HEK293 (cell line): Measurements from ENCODE around the gene PITPNM1.

Experiments
- CTCF ChIA-PET: fragments of 350-600 bp; formaldehyde crosslinking; extraction: SDS; loops from one replicate; lab custom pipeline; 2021; ENCODE audit warnings: antibody characterized with exemption; lab: Yijun Ruan, JAX
- POLR2A ChIA-PET: fragments of 300-600 bp; formaldehyde crosslinking; extraction: SDS; loops from one replicate; lab custom pipeline; 2020; ENCODE audit warnings: antibody characterized with exemption, inconsistent platforms; lab: Yijun Ruan, JAX
- H3K27ac ChIP-seq: fragments of 200-500 bp; sonication (Bioruptor generic); 2 replicates; pipeline ENCODE4 v1.5.1; 2014; ENCODE audit warnings: low read depth, low read length, control low read depth, inconsistent platforms; ENCODE audit errors: extremely low read depth
- H3K36me3 ChIP-seq, 2 experiments: fragments of 200-500 bp in 1 of 2; sonication (Bioruptor generic) in 1 of 2; 1 replicate in 1 of 2; 2 replicates in 1 of 2; pipeline ENCODE4 v1.5.1; 2014 to 2017; ENCODE audit warnings: inconsistent platforms in 2 of 2, low read length in 2 of 2; ENCODE audit not compliant: control insufficient read depth in 2 of 2, insufficient read depth in 1 of 2
- H3K4me1 ChIP-seq: fragments of 200-500 bp; sonication (Bioruptor generic); 2 replicates; pipeline ENCODE4 v1.5.1; 2014; ENCODE audit warnings: mild to moderate bottlenecking, low read length, inconsistent platforms; ENCODE audit not compliant: control insufficient read depth, insufficient read depth
- H3K4me3 ChIP-seq: 2 replicates; pipeline ENCODE4 v1.5.1; 2011; ENCODE audit warnings: low read depth, mild to moderate bottlenecking, control low read depth, low read length, moderate library complexity
- H3K9me3 ChIP-seq: fragments of 200-500 bp; sonication (Bioruptor generic); 2 replicates; pipeline ENCODE4 v1.5.1; 2014; ENCODE audit warnings: low read depth, low read length, inconsistent platforms; ENCODE audit not compliant: control insufficient read depth, insufficient read depth
- HIC1 ChIP-seq: fragments of 450-650 bp; formaldehyde crosslinking; IDR thresholded peaks from 2 replicates; pipeline ENCODE4 v1.5.1; 2016; ENCODE audit warnings: missing biosample characterization, missing genetic modification characterization
- HOXA7 ChIP-seq: sonication (generic); formaldehyde crosslinking; IDR thresholded peaks from 2 replicates; pipeline ENCODE4 v1.8.1; 2022; ENCODE audit warnings: missing genetic modification reagents, borderline replicate concordance
- KLF17 ChIP-seq: fragments of 450-650 bp; formaldehyde crosslinking; IDR thresholded peaks from 2 replicates; pipeline ENCODE4 v1.5.1; 2016; ENCODE audit warnings: missing biosample characterization, missing genetic modification characterization
- TRIM28 ChIP-seq: IDR thresholded peaks from 2 replicates; pipeline ENCODE4 v1.6.1; 2011; ENCODE audit warnings: low read length, control low read depth, borderline replicate concordance
- ZNF184 ChIP-seq: fragments of 450-650 bp; IDR thresholded peaks from 2 replicates; pipeline ENCODE4 v1.5.1; 2018; ENCODE audit warnings: missing biosample characterization, mild to moderate bottlenecking, missing genetic modification characterization
- ZNF214 ChIP-seq: fragments of 450-650 bp; formaldehyde crosslinking; IDR thresholded peaks from 2 replicates; pipeline ENCODE4 v1.5.1; 2017; ENCODE audit warnings: missing biosample characterization, mild to moderate bottlenecking, missing genetic modification characterization, borderline replicate concordance
- ZNF239 ChIP-seq: fragments of 450-650 bp; formaldehyde crosslinking; IDR thresholded peaks from 2 replicates; pipeline ENCODE4 v1.5.1; 2016; ENCODE audit warnings: missing biosample characterization, missing genetic modification characterization
- ZNF48 ChIP-seq: fragments of 450-650 bp; formaldehyde crosslinking; IDR thresholded peaks from 2 replicates; pipeline ENCODE4 v1.5.1; 2016; ENCODE audit warnings: missing biosample characterization, missing genetic modification characterization
- ZNF529 ChIP-seq: fragments of 450-650 bp; formaldehyde crosslinking; IDR thresholded peaks from 2 replicates; pipeline ENCODE4 v1.5.1; 2017; ENCODE audit warnings: missing genetic modification characterization, missing biosample characterization; ENCODE audit not compliant: insufficient replicate concordance
- ZNF623 ChIP-seq: fragments of 450-650 bp; formaldehyde crosslinking; IDR thresholded peaks from 2 replicates; pipeline ENCODE4 v1.5.1; 2016; ENCODE audit warnings: missing biosample characterization, missing genetic modification characterization
- ZNF664 ChIP-seq: fragments of 450-650 bp; formaldehyde crosslinking; IDR thresholded peaks from 2 replicates; pipeline ENCODE4 v1.5.1; 2016; ENCODE audit warnings: missing biosample characterization, missing genetic modification characterization
- ZNF692 ChIP-seq: fragments of 450-650 bp; formaldehyde crosslinking; IDR thresholded peaks from 2 replicates; pipeline ENCODE4 v1.5.1; 2016; ENCODE audit warnings: missing biosample characterization, missing genetic modification characterization
- ZSCAN16 ChIP-seq: fragments of 450-650 bp; formaldehyde crosslinking; IDR thresholded peaks from 2 replicates; pipeline ENCODE4 v1.5.1; 2016; ENCODE audit warnings: missing biosample characterization, missing genetic modification characterization
- TF ChIP-seq, protein P1 (sequence below): fragments of 450-650 bp; formaldehyde crosslinking; IDR thresholded peaks from 2 replicates; pipeline ENCODE4 v1.5.1; 2017; ENCODE audit warnings: missing biosample characterization, missing genetic modification characterization

PITPNM1 gene

GRCh38 chr11:67472882-67473281, 32.3 kb downstream of the PITPNM1 start:
- no peak overlapping the region for H3K4me3 ChIP-seq
- POLR2A ChIA-PET: no interaction called here
- no peak for TF ChIP-seq KLF17 (tag by site-specific recombination)
- TF ChIP-seq ZNF529: no peak
- TF ChIP-seq HOXA7 (CRISPR knock-in tag): no peak
- no peak for TF ChIP-seq ZNF692 (tag by site-specific recombination)
- no peak for TF ChIP-seq ZSCAN16 (tag by site-specific recombination)
- TF ChIP-seq, protein P1, sequence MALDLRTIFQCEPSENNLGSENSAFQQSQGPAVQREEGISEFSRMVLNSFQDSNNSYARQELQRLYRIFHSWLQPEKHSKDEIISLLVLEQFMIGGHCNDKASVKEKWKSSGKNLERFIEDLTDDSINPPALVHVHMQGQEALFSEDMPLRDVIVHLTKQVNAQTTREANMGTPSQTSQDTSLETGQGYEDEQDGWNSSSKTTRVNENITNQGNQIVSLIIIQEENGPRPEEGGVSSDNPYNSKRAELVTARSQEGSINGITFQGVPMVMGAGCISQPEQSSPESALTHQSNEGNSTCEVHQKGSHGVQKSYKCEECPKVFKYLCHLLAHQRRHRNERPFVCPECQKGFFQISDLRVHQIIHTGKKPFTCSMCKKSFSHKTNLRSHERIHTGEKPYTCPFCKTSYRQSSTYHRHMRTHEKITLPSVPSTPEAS (tag by site-specific recombination): no peak
- TF ChIP-seq TRIM28: no peak
- no peak for TF ChIP-seq ZNF214 (tag by site-specific recombination)
- no peak for TF ChIP-seq ZNF48
- no peak for TF ChIP-seq ZNF239 (tag by site-specific recombination)
- no peak for TF ChIP-seq ZNF184 (tag by site-specific recombination)
- no peaks in the 10 kb centered on the region for H3K4me1 ChIP-seq
- CTCF ChIA-PET: interaction anchor here (0.6 to 1.2 kb wide), 2 partner anchors 142 to 221 kb away, joined by 3 read pairs; no protein-coding TSS in a partner anchor
- H3K36me3 ChIP-seq: no peaks in the 10 kb centered on the region
- H3K9me3 ChIP-seq: no peaks in the 10 kb centered on the region
- no peak overlapping the region for H3K27ac ChIP-seq

- ChIA-PET POLR2A (interaction anchor here (0.7 kb wide), 1 partner anchor 32 kb away, joined by 3 read pairs; no protein-coding TSS in a partner anchor), CTCF (interaction anchor here (0.6 to 1.4 kb wide), 3 partner anchors 31 to 79 kb away, joined by 3 to 7 read pairs (median 3); partner anchors contain the start of genes PPP1CA and RAD9A)
Measured at GRCh38 chr11:67470337-67471002, 34.7 kb downstream of the PITPNM1 start.

More at GRCh38 chr11:67470337-67471002, 34.7 kb downstream of the PITPNM1 start:
- Histone ChIP-seq H3K36me3 (no peaks in the 10 kb centered on the region), H3K4me3 (no peak overlapping the region), H3K9me3 (no peaks in the 10 kb centered on the region), H3K27ac (no peak overlapping the region), H3K4me1 (no peaks in the 10 kb centered on the region)
- TF ChIP-seq ZNF664 (peak; percentile 52), ZNF623 (peak; percentile 78), HIC1 (tag by site-specific recombination) (no peak)
